BJ (cell line): Measurements from ENCODE around the gene MATK. TPM values are rescaled to one million over a fixed set of nuclear protein-coding genes. Genes with fewer than 3 reads are reported as not detected.

Source experiments
- CTCF ChIA-PET: fragments of 350-600 bp; formaldehyde crosslinking; extraction: SDS; loops from one replicate; lab custom pipeline; 2021; ENCODE audit warnings: antibody characterized with exemption, inconsistent platforms; lab: Yijun Ruan, JAX
- POLR2A ChIA-PET: fragments of 300-600 bp; sonication (Branson Sonifier 250); formaldehyde crosslinking; extraction: SDS; loops from one replicate; lab custom pipeline; 2021; ENCODE audit warnings: antibody characterized with exemption; lab: Charles Lee
- DNase-seq: peaks from one replicate; pipeline ENCODE4 v3.0.0-alpha.2; 2011; ENCODE audit warnings: low read depth
- H3K27me3 ChIP-seq: 2 replicates; pipeline ENCODE4 v1.6.0; 2011; ENCODE audit warnings: low read length; ENCODE audit not compliant: control insufficient read depth, insufficient read depth
- H3K36me3 ChIP-seq: 2 replicates; pipeline ENCODE4 v1.5.1; 2011; ENCODE audit warnings: low read length; ENCODE audit not compliant: control insufficient read depth, insufficient read depth
- H3K4me3 ChIP-seq: 2 replicates; pipeline ENCODE4 v1.5.1; 2011; ENCODE audit warnings: low read depth, mild to moderate bottlenecking, control low read depth, low read length
- CTCF ChIP-seq: IDR thresholded peaks from 2 replicates; pipeline ENCODE4 v1.5.1; 2011; ENCODE audit warnings: low read depth, mild to moderate bottlenecking, control low read depth, inconsistent platforms, low read length, moderate library complexity; ENCODE audit not compliant: insufficient read depth
- polyA plus RNA-seq: library from polyadenylated mRNA; depleted of rRNA; stranded (reverse); fragments of >200 nt; gene quantifications from 2 replicates; pipeline ENCODE4 v1.2.3, GENCODE V29; 2011

MATK gene
- polyA plus RNA-seq, 1 experiment: not detected

DNA sequence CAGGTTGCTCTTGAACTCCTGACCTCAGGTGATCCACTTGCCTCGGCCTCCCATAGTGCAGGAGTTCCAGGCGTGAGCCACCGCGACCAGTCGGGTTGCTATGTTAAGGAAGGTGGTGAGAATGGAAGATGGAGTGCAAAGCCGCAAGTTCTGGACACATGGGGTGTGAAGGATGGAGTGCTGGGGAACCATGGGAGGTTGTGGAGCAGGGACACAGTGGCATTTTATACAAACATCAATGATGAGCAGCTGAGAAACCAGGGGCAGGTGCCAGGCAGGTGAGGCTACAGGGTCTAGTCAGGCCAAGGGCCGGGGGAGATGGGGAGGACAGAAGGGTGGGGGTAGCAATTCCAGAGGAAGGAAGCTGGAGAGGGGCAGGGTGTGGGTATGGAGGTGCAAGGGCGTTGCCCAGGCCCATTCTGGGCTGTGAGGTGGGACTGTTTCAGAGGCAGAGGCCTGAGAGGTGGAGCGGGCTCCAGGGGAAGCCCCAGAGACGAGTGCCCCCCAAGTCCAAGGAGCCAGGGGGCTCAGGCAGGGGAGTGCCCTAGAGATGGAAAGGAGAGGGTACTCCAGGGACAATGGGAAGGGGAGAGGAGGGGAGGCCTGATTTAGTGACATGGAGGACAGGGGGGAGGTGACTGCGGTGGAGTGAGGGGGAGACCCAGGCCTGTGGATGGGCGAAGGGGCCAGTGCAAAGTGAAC is 12.2 kb downstream of the MATK start:
- no peak for TF ChIP-seq CTCF
- CTCF ChIA-PET: interaction anchor here (1.9 kb wide), 1 partner anchor 23 kb away, joined by 3 read pairs; no protein-coding TSS in a partner anchor
- Histone ChIP-seq H3K4me3 (no peak overlapping the region), H3K27me3 (no peaks in the 10 kb centered on the region; the same call in 1 of the 2 replicates), H3K36me3 (no peaks in the 10 kb centered on the region)
- POLR2A ChIA-PET: no interaction called here
- DNase-seq: no peak

- Histone ChIP-seq H3K36me3 (peaks cover 2% of the 10 kb centered on the region), H3K27me3 (no peaks in the 10 kb centered on the region; the same call in 1 of the 2 replicates), H3K4me3 (no peak within 1 kb of the TSS)
- ChIA-PET CTCF (interaction anchor here (1.7 to 1.9 kb wide), 2 partner anchors 9 to 25 kb away, joined by 3 to 5 read pairs; partner anchors contain the start of gene MRPL54), POLR2A (no interaction called here)
- no peak for TF ChIP-seq CTCF
- DNase-seq: no peak
Measured at GRCh38 chr19:3771906-3772455, 14.2 kb downstream of the MATK start, which contains the start of gene RAX2. TSS of gene RAX2 (minus strand) at chr19:3772228. CDS start at chr19:3771742, 486 bp downstream.

- POLR2A ChIA-PET: no interaction called here
- no peak for DNase-seq
- Histone ChIP-seq H3K4me3 (no peak overlapping the region), H3K36me3 (peaks cover 7% of the 10 kb centered on the region), H3K27me3 (no peaks in the 10 kb centered on the region; the same call in 1 of the 2 replicates)
- CTCF ChIA-PET: interaction anchor here (1.7 kb wide), 1 partner anchor 9 kb away, joined by 5 read pairs; the partner anchor contains the start of gene MRPL54
- no peak for TF ChIP-seq CTCF
Measured at GRCh38 chr19:3771000-3771905, 14.9 kb downstream of the MATK start.

DNA sequence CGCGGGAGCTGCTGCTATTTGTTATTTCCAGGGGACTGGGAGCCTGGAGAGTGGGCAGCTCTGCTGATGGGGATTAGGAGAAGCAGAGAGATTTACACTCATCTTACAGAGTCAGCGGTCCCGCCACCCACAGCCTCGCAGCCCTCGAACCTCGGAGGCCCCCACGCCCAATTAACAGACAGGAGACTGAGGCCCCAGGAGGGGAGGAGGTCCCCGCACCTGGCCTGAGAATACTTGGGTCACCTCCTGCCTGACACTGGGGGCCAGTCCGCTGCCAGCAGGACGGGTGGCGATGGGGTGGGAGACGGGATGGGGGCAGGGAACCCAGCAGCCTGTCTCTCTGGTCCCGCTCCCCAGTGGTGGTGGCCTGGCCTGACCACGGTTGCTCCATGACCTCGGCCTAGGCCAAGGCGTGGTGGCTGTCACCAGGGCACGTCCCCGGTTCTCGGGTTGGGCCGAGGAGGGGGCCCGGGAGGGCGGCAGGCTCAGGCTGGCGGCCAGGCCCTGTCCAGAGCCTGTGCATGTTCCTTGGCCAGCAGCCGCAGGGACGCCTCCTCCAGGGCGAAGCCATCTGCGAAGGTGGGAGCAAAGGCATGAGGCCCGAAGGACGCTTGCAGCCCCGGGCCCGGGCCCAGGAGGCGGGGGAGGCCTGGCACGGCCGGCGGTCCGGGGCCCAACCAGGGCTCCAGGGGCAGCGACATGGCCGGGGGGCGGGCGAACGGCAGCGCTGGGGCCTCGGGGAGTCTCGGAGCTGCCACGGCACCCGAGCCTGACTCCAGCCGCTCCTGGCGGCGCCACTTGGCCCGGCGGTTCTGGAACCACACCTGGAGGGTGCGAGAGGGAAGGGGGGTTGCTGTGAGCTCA is 15.8 kb downstream of the MATK start:
- no peaks in the 10 kb centered on the region; the same call in 1 of the 2 replicates for H3K27me3 ChIP-seq
- CTCF ChIA-PET: interaction anchor here (1.7 kb wide), 1 partner anchor 8 kb away, joined by 5 read pairs; the partner anchor contains the start of gene MRPL54
- H3K4me3 ChIP-seq: no peak overlapping the region
- H3K36me3 ChIP-seq: peaks cover 7% of the 10 kb centered on the region
- POLR2A ChIA-PET: no interaction called here
- TF ChIP-seq CTCF: no peak
- no peak for DNase-seq
